KBM-7 (cell line): ENCODE results near the gene OCEL1.
A peak's percentile ranks its signal among the peaks of the same experiment; 100 is the strongest.

Source experiments
- DNase-seq: peaks from one replicate; pipeline ENCODE4 v3.0.0-alpha.2; 2015
- in situ Hi-C: fragments of 300-500 bp; cut with MboI; formaldehyde crosslinking; loops from 2 replicates; pipeline ENCODE4 v1.14.3; 2020; ENCODE audit warnings: low sequenced_read_pairs, low pct_unique_long_range_greater_than_20kb, mixed read lengths

OCEL1 gene

DNA sequence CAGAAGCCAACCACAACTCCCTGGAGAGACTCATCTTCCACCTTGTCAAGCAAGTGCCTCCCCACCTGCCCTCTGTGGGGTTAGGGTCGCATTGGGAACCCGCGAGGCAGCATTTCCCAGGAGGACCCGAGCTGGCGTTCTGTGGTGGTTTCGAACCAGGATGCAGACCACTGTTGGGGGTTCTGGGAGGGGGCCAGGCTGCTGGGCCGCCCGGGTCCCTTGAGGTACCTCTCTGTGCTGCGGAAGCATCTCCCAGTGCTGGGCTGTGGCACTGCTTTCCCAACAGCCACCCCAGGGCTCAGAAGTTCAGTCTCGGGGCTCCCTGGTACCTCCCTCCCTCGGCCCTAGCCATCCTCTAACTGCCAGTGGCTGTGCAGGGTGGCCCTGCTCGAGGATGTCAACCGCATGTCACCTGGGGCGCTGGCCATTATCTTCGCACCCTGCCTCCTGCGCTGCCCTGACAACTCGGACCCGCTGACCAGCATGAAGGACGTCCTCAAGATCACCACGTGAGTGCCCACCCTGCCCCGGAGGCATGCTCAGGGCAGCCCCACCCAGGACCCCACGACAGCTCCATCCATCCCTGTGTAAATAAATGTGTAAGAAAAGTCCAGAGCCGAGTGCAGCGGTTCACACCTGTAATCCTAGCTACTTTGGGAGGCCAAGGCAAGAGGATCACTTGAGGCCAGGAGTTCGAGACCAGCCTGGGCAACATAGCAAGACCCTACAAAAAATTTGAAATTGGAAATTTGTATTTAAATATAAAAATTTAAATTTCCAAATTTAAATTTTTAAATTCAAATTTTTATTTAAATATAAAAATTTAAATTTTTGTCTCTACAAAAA, 19.1 kb upstream of the OCEL1 start:
- no peak for DNase-seq
- in situ Hi-C loops: no loop called here

DNA sequence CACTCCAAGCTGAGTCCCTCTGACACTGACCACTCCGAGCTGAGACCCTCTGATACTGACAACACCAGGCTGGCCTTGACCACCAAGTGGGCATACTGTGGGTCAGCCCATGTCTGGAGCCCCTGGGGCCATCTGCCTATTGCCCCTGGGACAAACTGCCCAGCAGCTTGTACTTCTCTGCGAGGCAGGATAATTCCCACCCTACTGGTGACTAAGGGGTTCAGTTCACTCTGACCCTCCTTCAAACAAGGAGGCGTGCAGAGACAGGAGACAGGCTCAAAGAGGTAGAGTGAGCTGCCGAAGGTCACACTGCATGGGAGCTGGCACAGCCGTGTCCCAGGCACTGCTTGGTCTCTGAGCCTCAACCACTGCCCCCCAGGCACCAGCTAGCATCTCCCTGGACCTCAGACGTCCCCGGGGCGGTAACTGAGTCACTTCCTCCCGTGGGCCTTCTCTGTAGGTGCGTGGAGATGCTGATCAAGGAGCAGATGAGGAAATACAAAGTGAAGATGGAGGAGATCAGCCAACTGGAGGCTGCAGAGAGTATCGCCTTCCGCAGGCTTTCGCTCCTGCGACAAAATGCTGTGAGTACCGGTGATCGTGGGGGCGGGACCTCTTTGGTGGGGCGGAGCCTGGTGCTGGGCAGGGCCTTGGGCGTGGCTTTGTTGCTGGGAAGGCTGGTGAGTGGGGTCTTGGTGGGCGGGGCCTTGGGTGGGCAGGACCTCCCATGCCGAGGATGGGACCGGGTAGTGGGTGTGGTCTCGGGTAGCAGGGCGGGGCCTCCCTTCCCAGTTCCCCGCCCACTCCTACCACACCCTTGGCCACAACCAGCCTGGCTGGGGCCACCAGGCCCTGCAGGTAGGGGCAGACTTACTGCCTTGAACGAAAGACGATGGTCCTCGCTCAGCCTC, 16.6 kb upstream of the OCEL1 start:
- in situ Hi-C loops: no loop called here
- peak; percentile 77 for DNase-seq

DNA sequence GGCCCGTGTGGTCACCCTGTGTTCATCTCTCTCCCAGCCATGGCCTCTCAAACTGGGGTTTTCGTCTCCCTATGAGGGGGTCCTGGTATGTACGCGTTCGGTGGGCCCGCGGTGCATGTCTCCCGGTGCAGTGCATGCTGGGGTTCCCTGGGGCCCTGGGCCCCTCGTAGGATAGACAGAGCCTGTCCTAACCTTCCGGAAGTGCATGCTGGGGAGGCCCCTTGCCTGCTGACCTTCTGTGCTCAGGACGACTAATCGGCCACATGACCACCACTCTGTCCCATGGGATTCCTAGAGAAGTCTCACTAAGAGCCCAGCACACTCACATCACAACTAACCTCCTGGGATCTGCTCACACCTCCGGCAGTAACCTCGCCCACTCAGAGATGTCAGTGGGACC, 15.7 kb upstream of the OCEL1 start:
- no peak for DNase-seq
- in situ Hi-C loops: no loop called here

DNA sequence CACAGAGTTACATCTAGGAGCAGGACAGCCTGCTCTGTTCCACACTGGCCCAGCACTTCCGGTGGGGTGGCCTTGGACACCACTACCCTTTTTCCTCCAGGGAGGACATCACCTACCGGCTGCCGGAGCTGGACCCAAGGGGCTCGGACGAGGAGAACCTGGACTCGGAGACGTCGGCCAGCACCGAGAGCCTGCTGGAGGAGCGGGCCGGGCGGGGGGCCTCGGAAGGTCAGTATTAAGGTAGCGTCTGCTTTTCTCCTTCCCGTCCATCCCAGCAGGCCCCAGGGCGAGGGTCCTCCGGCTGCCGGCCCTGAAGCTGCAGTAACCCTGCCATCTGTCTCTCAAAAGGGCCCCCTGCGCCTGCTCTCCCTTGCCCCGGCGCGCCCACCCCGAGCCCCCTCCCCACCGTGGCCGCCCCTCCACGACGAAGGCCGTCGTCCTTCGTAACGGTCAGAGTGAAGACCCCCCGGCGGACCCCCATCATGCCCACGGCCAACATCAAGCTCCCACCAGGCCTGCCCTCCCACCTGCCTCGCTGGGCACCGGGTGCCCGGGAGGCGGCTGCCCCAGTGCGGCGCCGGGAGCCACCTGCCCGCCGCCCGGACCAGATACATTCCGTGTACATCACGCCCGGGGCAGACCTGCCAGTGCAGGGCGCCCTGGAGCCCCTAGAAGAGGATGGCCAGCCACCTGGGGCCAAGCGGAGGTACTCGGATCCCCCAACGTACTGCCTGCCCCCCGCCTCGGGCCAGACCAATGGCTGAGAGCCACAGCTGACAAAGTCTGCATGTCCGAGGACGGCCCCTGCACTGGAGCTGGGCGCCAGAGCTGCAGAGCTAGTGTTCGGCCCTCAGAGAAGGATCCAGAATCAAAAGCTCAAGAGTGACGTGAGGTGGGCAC, 14.2 kb upstream of the OCEL1 start:
- no peak for DNase-seq
- in situ Hi-C loops: no loop called here

DNA sequence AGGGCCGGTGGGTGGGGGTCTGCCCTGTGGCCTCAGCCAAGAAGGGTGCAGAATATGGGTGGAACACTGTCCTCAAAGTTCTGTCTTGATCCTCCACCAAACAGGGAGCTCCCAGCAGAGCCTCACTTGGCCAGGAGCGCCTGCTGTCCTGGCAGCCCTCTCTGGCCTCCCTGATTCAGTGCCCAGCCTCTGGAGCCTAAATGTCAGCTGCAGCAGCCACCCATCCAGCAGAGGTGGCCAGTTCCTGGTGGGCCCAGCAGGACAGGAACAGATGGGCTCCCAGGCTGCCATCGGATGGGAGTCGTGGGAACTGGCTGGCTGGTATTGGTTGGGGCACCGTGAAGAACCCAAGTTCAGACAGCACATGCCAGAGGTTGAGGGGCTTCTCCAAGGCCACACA, 12.7 kb upstream of the OCEL1 start:
- no peak for DNase-seq
- in situ Hi-C loops: no loop called here

- no peak for DNase-seq
- in situ Hi-C loops: no loop called here
These were observed 11.4 kb upstream of the OCEL1 start for GRCh38 chr19:17214508-17215126.

GRCh38 chr19:17215127-17215971, 10.7 kb upstream of the OCEL1 start, which contains the start of gene USE1:
TSS of gene USE1 (plus strand) at chr19:17215357. CDS start at chr19:17215406, 49 bp downstream.
- DNase-seq: peak; percentile 92
- in situ Hi-C loops: no loop called here

- no peak for DNase-seq
- in situ Hi-C loops: no loop called here
These were observed 9.9 kb upstream of the OCEL1 start for GRCh38 chr19:17216058-17216670.

GRCh38 chr19:17219286-17219685, 6.7 kb upstream of the OCEL1 start:
- no peak for DNase-seq
- in situ Hi-C loops: no loop called here

DNA sequence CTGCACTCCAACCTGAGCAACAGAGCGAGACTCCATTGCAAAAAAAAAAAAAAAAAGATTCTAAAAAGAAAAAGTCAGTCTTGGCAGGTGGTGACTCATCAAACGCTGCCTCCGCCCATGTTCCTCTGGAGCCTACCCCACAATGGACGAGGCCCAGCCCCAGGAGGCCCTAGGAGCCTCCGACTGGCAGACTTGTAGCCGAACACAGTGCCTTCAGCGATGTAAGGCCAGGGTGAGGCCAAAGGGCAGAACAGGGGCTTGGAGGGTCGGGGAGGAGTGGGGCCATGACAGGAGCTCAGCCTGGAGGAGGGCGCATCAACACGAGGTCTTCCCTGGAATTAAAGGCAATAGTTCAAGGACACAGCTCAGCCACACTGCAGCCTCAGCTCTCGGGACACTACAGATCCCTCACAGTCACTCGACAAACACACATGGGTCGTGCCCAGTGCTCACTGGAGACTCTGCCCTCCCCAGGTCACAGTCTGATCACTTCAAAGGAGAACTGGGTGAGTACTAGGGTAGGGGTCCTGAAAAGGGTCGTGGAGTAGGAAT, 5.7 kb upstream of the OCEL1 start:
- in situ Hi-C loops: no loop called here
- no peak for DNase-seq

DNA sequence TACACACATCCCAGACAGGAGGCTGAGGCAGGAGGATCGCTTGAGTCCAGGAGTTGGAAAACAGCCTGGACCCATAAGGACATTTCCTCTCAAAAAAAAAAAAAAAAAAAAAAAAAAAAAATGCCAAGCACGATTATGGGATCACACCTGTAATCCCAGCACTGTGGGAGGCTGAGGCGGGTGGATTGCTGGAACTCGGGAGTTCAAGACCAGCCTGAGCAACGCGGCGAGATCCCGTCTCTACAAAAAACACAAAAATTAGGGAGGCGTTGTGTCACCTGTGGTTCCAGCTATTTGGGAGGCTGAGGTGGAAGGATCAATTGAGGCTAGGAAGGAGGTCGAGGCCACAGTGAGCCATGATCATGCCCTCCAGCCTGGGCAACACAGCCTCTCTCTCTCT, 973 bp upstream of the OCEL1 start:
- in situ Hi-C loops: no loop called here
- no peak for DNase-seq

GRCh38 chr19:17227798-17228367, 1.9 kb downstream of the OCEL1 start:
- in situ Hi-C loops: no loop called here
- DNase-seq: no peak

DNA sequence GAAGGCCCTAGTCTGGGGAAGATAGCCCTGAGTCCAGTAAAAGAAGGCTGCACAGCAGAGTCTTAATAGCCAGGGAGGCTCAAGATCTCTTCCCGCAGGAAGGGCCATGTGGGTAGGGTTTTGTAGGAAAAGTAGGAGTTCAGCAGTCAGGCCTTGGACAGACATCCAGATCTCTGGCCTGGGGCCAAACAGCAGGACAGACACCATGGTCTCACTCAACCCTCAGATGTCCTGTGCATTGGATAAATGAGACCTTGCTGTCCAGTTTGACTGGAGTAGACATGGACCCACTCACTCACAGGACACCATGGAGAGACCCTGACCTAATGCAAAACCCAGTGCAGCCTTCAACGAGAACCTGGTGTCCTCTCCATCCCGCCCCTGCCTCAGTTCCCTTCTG, 3.9 kb downstream of the OCEL1 start:
- in situ Hi-C loops: no loop called here
- no peak for DNase-seq

DNA sequence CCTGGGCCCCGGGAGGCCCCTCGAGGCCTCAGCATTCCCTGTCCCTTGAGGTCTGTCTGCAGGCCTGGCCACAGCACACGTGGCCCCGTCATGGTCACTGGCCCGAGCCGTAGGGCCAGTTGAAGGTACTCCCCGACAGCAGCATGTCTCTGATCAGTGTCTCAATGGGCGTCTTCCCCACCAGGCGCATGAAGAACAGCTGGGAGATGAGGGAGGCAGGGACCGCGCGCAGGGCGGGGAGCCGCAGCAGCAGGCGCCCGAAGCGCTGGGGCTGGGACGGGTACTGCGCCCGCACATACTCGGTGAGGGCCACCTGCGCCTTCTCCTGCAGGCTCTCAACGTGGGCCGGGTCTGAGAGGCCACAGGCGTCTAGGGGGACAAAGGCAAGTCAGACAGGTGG, 6.2 kb downstream of the OCEL1 start:
- in situ Hi-C loops: no loop called here

GRCh38 chr19:17234911-17235299, 8.9 kb downstream of the OCEL1 start:
- in situ Hi-C loops: no loop called here
- DNase-seq: peak; percentile 79

More for the DNA sequence above, 6.2 kb downstream of the OCEL1 start:
- no peak for DNase-seq

DNA sequence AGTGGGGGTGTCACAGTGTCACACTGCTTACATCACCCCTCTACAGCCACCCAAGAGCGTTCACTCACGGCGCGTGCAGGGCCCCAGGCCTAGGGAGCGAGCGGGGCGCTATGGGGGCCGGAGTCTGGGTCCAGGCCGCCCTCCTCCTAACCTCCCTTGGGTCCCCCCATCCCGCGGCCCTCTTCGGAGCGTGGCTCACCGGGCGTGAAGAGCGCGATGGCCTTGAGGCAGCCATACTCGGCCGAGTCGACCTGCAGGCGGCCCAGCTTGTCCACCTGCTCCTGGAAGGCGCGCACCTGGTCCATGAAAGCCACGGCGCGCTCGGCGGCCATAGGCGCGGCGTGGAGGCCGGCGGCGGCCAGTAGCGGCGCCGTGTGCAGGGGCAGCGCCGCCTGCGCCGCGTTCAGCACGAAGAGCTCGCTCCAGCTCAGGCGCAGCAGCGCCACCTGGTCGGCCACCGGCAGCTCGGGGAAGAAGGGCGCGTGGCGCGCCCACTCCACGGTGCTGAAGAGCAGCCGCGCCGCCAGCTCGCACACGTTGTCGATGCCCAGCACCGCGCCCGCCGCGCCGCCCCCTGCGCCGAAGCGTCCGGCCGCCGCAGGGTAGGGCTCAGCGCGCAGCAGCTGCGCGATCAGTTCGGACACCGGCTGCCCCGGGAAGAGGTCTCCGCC, 9.4 kb downstream of the OCEL1 start:
- in situ Hi-C loops: no loop called here
- DNase-seq: peak; percentile 69
